ENCODE data around the gene MSH2. TPM values are rescaled to one million over a fixed set of nuclear protein-coding genes. Genes with fewer than 3 reads are reported as not detected.

MSH2 gene
- total RNA-seq, 1 experiment from 2014 or later: 139 TPM

DNA sequence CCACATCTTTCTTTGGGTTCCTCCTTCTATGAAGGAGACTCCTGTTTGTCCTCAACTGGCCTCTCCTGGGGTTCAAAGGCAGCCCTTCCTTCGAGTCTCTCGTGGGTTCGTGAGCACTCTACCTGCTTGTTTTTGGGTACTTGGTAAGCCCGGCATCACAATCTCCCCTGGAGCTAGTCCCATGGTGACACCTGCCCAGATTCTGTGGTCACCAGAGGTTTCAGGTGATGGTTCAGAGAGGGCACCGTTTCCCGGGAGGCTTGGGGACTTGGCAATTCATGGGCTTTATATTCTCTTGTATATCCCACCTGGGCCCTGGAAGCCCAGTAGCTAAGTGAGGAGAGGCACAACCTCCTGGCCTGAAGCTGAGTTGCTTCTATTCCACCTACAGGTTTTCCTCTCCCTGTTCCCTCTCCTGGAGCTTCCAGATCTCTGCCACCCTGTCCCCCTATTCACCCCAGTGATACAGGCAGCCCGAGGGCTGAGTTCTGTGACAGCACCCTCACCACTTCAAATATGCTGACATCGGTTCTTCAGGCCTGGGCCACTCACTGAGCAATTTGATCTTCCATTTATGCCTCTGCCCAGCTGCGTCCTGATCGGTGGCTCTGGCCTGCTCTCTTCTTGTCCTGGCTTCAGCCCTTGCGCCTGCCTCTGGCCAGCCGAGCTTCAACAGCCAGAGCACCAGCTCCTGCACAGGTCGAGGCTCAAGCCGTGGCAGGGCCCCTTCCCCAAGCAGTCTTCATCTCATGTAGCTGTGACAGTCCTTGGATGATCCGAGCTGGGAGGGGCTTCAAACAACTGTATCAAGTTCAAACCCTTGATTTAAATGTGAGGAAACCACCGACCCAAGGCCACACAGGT is 91.5 kb downstream of the MSH2 start:
- peaks cover 6 to 13% (median 12%) of the 10 kb centered on the region in 3 experiments for H3K36me3 Mint-ChIP-seq (ENCODE audit: insufficient read depth in 1 of 3, low read depth in 3 of 3)
- no peak overlapping the region for H2BK5ac ChIP-seq (ENCODE audit: insufficient read length, low read length)
- H3K23ac ChIP-seq (ENCODE audit: insufficient read length, low read depth, low read length): no peak overlapping the region
- H3K9me3 Mint-ChIP-seq: peaks cover 9 to 15% of the 10 kb centered on the region in 2 experiments; a peak in 4 of 5 replicates
- H4K8ac ChIP-seq (replicated peaks; ENCODE audit: insufficient read length, low read depth, low read length): no peak overlapping the region
- H3K4ac ChIP-seq (ENCODE audit: low read depth, low read length): no peak overlapping the region
- H3K79me2 ChIP-seq (ENCODE audit: insufficient read depth, low read length): no peaks in the 10 kb centered on the region
- H3K27me3 ChIP-seq (ENCODE audit: insufficient read depth, low read length): no peaks in the 10 kb centered on the region
- peaks cover 8% of the 10 kb centered on the region for H3K9me3 ChIP-seq (ENCODE audit: control insufficient read depth, low read depth, low read length)
- TF ChIP-seq, protein P1, sequence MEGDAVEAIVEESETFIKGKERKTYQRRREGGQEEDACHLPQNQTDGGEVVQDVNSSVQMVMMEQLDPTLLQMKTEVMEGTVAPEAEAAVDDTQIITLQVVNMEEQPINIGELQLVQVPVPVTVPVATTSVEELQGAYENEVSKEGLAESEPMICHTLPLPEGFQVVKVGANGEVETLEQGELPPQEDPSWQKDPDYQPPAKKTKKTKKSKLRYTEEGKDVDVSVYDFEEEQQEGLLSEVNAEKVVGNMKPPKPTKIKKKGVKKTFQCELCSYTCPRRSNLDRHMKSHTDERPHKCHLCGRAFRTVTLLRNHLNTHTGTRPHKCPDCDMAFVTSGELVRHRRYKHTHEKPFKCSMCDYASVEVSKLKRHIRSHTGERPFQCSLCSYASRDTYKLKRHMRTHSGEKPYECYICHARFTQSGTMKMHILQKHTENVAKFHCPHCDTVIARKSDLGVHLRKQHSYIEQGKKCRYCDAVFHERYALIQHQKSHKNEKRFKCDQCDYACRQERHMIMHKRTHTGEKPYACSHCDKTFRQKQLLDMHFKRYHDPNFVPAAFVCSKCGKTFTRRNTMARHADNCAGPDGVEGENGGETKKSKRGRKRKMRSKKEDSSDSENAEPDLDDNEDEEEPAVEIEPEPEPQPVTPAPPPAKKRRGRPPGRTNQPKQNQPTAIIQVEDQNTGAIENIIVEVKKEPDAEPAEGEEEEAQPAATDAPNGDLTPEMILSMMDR (conservative IDR thresholded peaks at IDR 0.05): no peak
- no peak overlapping the region for H3K9ac ChIP-seq (ENCODE audit: extremely low read depth, insufficient read length, low read length)
- no peaks in the 10 kb centered on the region; the same call in 1 of the 2 replicates for H3K4me1 ChIP-seq (ENCODE audit: insufficient read depth, low read length)
- no peaks in the 10 kb centered on the region for H3K79me1 ChIP-seq (ENCODE audit: insufficient read depth, low read depth, low read length, poor library complexity, severe bottlenecking)
- no peak overlapping the region for H2BK12ac ChIP-seq (ENCODE audit: insufficient read length, low read depth, low read length)
- no peak overlapping the region for H2AFZ ChIP-seq (ENCODE audit: low read length)
- H3K14ac ChIP-seq (ENCODE audit: insufficient read depth, low read length): no peak overlapping the region
- no peak overlapping the region for H3K56ac ChIP-seq (ENCODE audit: insufficient read length, low read depth, low read length)
- H2AK5ac ChIP-seq (ENCODE audit: insufficient read length, low read length): no peak overlapping the region
- H2BK15ac ChIP-seq (ENCODE audit: low read depth, low read length): no peak overlapping the region
- no peak for DNase-seq
- no peak overlapping the region for H3T11ph ChIP-seq (ENCODE audit: low read length)
- no peak overlapping the region for H3K27ac ChIP-seq (ENCODE audit: insufficient read length, low read depth, low read length)
- H4K20me1 ChIP-seq (ENCODE audit: control insufficient read depth, insufficient read depth, insufficient read length): no peaks in the 10 kb centered on the region
- no CpG with 5 or more reads among the region's 16 CpGs for WGBS (ENCODE audit: extremely low coverage, insufficient read length, low lambda C conversion rate)
- H4K91ac ChIP-seq (ENCODE audit: insufficient read length, low read depth, low read length): no peak overlapping the region
- H4K5ac ChIP-seq (ENCODE audit: insufficient read length, low read depth, low read length): no peak overlapping the region
- no peak overlapping the region for H3K4me3 Mint-ChIP-seq
- no peak overlapping the region for H3K4me2 ChIP-seq (ENCODE audit: insufficient read depth, insufficient read length, low read length)
- no peaks in the 10 kb centered on the region for H3K23me2 ChIP-seq (ENCODE audit: insufficient read length, low read depth, low read length, poor library complexity, severe bottlenecking)
- H3K27ac Mint-ChIP-seq: peak overlapping the region in 1 of 3 experiments; percentile 44; a peak in 1 of 7 replicates
- no peak overlapping the region for H2BK120ac ChIP-seq (ENCODE audit: low read depth, low read length, poor library complexity, severe bottlenecking)
- no peak overlapping the region for H3K18ac ChIP-seq (ENCODE audit: insufficient read length, low read depth, low read length)
- peaks cover 8 to 13% of the 10 kb centered on the region in 2 experiments for H3K4me1 Mint-ChIP-seq
- no peak overlapping the region for H2BK20ac ChIP-seq (ENCODE audit: low read depth, low read length, poor library complexity, severe bottlenecking)
- H3K27me3 Mint-ChIP-seq (ENCODE audit: low read depth): peaks cover 2% of the 10 kb centered on the region
